GM06990 (cell line): ENCODE measurements around the gene UMOD.

Source experiments
- DNase-seq: peaks from one replicate; pipeline ENCODE4 v3.0.0-alpha.2; 2011; ENCODE audit not compliant: insufficient read length; ENCODE audit errors: extremely low read depth
- H3K27me3 ChIP-seq: replicated peaks from 2 replicates; pipeline ENCODE4 v1.6.0; 2011; ENCODE audit warnings: low read length; ENCODE audit not compliant: control insufficient read depth, insufficient read depth
- H3K36me3 ChIP-seq: 2 replicates; pipeline ENCODE4 v1.5.1; 2011; ENCODE audit warnings: low read length; ENCODE audit not compliant: control insufficient read depth, insufficient read depth
- H3K4me3 ChIP-seq: replicated peaks from 2 replicates; pipeline ENCODE4 v1.5.1; 2011; ENCODE audit warnings: low read depth, mild to moderate bottlenecking, control low read depth, low read length
- CTCF ChIP-seq: IDR thresholded peaks from 2 replicates; pipeline ENCODE4 v1.5.1; 2011; ENCODE audit warnings: low read length, control low read depth, mild to moderate bottlenecking, inconsistent platforms; ENCODE audit not compliant: insufficient read depth, poor library complexity, severe bottlenecking

UMOD gene

GRCh38 chr16:20320178-20320577 is 32.3 kb downstream of the UMOD start:
- TF ChIP-seq CTCF, result no peak
- no peak overlapping the region for H3K4me3 ChIP-seq
- no peaks in the 10 kb centered on the region for H3K27me3 ChIP-seq
- DNase-seq, result no peak
- no peaks in the 10 kb centered on the region for H3K36me3 ChIP-seq

- TF ChIP-seq CTCF, result no peak
- no peaks in the 10 kb centered on the region for H3K27me3 ChIP-seq
- no peaks in the 10 kb centered on the region for H3K36me3 ChIP-seq
- no peak for DNase-seq
- no peak overlapping the region for H3K4me3 ChIP-seq
Observed at GRCh38 chr16:20319406-20319805, 33.1 kb downstream of the UMOD start.

- no peaks in the 10 kb centered on the region for H3K36me3 ChIP-seq
- DNase-seq, result no peak
- TF ChIP-seq CTCF, result no peak
- no peaks in the 10 kb centered on the region for H3K27me3 ChIP-seq
- H3K4me3 ChIP-seq, result no peak overlapping the region
Observed at GRCh38 chr16:20318437-20318836, 34.1 kb downstream of the UMOD start.

- Histone ChIP-seq H3K36me3 (no peaks in the 10 kb centered on the region), H3K4me3 (no peak overlapping the region), H3K27me3 (no peaks in the 10 kb centered on the region)
- no peak for TF ChIP-seq CTCF
- no peak for DNase-seq
Observed at GRCh38 chr16:20318006-20318405, 34.5 kb downstream of the UMOD start.

- DNase-seq, result no peak
- H3K36me3 ChIP-seq, result no peaks in the 10 kb centered on the region
- no peak for TF ChIP-seq CTCF
Observed at GRCh38 chr16:20317117-20317516, 35.4 kb downstream of the UMOD start.

GRCh38 chr16:20316715-20317114 is 35.8 kb downstream of the UMOD start:
- TF ChIP-seq CTCF, result no peak
- no peak overlapping the region for H3K4me3 ChIP-seq
- H3K27me3 ChIP-seq, result no peaks in the 10 kb centered on the region
- no peak for DNase-seq
- H3K36me3 ChIP-seq, result no peaks in the 10 kb centered on the region

More at GRCh38 chr16:20317117-20317516, 35.4 kb downstream of the UMOD start:
- no peak overlapping the region for H3K4me3 ChIP-seq
- H3K27me3 ChIP-seq, result no peaks in the 10 kb centered on the region
